Measurements from ENCODE around the gene DOK6. TPM values are rescaled to one million over a fixed set of nuclear protein-coding genes. Genes with fewer than 3 reads are reported as not detected.

DOK6 gene
- total RNA-seq, 2 experiments from 2014 or later: not detected

DNA sequence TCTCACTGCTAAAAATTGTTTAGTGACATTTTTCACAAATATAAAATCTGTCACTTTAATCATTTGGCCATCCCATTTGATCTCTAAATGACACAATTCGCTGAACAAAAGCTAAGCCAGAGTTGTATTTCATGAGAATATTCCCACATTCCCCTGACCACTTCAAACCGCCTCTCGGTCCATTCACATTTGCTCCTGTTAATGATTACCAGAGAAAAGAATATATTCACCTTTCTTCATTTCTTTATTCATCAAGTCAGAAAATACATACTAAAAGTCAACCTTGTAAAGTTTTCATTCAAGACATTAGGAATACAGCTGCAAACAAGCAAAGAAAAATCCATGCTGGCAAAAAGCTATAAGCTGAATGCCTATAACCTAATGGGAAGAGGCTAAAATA is 225.5 kb downstream of the DOK6 start:
- no peak overlapping the region for H3K4me3 ChIP-seq (ENCODE audit: low read length)
- ChIA-PET POLR2A (no interaction called here), CTCF (no interaction called here)
- Mint-ChIP-seq H3K4me1 (ENCODE audit: low read depth) (no peaks in the 10 kb centered on the region), H3K9me3 (no peaks in the 10 kb centered on the region), H3K27me3 (no peaks in the 10 kb centered on the region), H3K36me3 (ENCODE audit: low read depth) (no peaks in the 10 kb centered on the region), H3K27ac (no peak overlapping the region), H3K4me3 (no peak overlapping the region)
- H3K4me1 ChIP-seq (ENCODE audit: insufficient read depth, low read length): no peaks in the 10 kb centered on the region
- no peak overlapping the region for H3K27ac ChIP-seq (ENCODE audit: low read depth in 1 of 2, low read length in 2 of 2)
- H3K27me3 ChIP-seq (ENCODE audit: control insufficient read depth in 1 of 2, insufficient read depth in 2 of 2, low read length in 2 of 2): no peaks in the 10 kb centered on the region
- DNase-seq: no peak
- intact Hi-C loops (cut with DNase I, micrococcal nuclease): no loop called here
- H3K36me3 ChIP-seq (ENCODE audit: insufficient read depth, low read length): no peaks in the 10 kb centered on the region
- H3K9me3 ChIP-seq (ENCODE audit: control insufficient read depth in 1 of 2, insufficient read depth in 1 of 2, low read length in 2 of 2): no peaks in the 10 kb centered on the region
- TF ChIP-seq, protein P1, sequence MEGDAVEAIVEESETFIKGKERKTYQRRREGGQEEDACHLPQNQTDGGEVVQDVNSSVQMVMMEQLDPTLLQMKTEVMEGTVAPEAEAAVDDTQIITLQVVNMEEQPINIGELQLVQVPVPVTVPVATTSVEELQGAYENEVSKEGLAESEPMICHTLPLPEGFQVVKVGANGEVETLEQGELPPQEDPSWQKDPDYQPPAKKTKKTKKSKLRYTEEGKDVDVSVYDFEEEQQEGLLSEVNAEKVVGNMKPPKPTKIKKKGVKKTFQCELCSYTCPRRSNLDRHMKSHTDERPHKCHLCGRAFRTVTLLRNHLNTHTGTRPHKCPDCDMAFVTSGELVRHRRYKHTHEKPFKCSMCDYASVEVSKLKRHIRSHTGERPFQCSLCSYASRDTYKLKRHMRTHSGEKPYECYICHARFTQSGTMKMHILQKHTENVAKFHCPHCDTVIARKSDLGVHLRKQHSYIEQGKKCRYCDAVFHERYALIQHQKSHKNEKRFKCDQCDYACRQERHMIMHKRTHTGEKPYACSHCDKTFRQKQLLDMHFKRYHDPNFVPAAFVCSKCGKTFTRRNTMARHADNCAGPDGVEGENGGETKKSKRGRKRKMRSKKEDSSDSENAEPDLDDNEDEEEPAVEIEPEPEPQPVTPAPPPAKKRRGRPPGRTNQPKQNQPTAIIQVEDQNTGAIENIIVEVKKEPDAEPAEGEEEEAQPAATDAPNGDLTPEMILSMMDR (IDR thresholded peaks at IDR 0.05): no peak
- ATAC-seq (ENCODE audit: poor library complexity): no peak

DNA sequence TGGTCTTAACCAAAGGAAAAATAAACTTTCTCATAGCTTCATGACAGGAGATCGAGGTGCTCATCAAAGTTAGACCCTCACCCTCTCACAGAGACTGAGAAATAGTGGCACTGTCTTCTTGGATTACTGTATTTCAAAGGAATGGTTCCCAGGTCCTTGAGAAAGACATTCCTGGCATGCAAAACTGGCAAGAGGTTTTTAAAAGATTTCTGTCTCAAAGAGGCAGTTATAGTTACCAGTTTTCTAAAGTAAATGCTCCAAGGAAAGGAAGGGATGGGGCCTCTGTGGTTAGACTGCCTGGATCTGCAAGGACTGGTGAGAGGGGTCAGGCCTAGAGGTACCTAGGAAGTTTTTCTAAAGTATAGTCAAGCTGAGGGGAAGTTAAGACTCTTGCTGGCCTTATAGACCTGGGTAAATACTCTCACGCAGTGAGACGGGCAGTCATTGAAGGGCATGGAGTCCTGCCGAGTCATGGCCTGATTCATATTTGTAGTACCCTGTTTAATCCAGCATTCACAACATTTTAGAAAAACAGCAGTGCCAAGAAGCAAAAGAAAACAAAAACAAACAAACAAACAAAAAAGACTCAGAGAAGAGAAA is 226.1 kb downstream of the DOK6 start:
- ATAC-seq (ENCODE audit: poor library complexity) (no peak), DNase-seq (no peak)
- H3K4me1 Mint-ChIP-seq (ENCODE audit: low read depth): no peaks in the 10 kb centered on the region
- intact Hi-C loops (cut with DNase I, micrococcal nuclease): no loop called here
- H3K27ac Mint-ChIP-seq: no peak overlapping the region
- no peaks in the 10 kb centered on the region for H3K36me3 Mint-ChIP-seq (ENCODE audit: low read depth)
- Histone ChIP-seq H3K27me3 (ENCODE audit: control insufficient read depth in 1 of 2, insufficient read depth in 2 of 2, low read length in 2 of 2) (no peaks in the 10 kb centered on the region), H3K4me3 (ENCODE audit: low read length) (no peak overlapping the region), H3K36me3 (ENCODE audit: insufficient read depth, low read length) (no peaks in the 10 kb centered on the region), H3K9me3 (ENCODE audit: control insufficient read depth in 1 of 2, insufficient read depth in 1 of 2, low read length in 2 of 2) (no peaks in the 10 kb centered on the region), H3K27ac (ENCODE audit: low read depth in 1 of 2, low read length in 2 of 2) (no peak overlapping the region), H3K4me1 (ENCODE audit: insufficient read depth, low read length) (no peaks in the 10 kb centered on the region)
- H3K9me3 Mint-ChIP-seq: no peaks in the 10 kb centered on the region
- H3K4me3 Mint-ChIP-seq: no peak overlapping the region
- TF ChIP-seq, protein P1 (IDR thresholded peaks at IDR 0.05): no peak
- peaks cover 4% of the 10 kb centered on the region for H3K27me3 Mint-ChIP-seq
- CTCF ChIA-PET: no interaction called here
- POLR2A ChIA-PET: no interaction called here

DNA sequence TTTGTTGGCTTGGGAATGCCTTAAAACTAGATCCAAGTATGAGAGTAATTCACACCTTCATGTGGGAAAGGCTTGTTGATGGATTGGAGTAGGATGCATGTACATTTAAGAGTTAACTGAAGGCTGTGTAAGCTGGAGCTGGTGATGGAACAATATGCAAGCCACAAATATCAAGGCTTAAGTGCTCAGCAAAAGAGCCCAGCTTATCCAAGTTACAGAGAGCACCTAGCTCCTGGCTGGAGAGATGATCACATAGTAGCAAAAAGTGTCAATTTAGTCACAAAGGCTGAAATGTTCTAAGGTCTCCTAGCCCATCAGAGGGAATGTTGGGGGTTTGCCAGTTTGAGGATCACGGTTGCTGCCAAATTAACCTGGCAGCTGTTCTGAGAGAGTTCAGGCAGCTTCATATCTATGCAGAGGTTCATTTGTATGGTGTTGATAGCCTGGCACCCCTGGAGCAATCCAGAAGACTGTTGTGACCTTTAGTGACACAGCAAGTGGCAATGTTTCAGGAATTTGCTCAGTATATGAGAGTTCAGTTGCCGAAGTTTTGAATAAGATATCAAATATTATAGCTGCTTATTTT is 228.2 kb downstream of the DOK6 start:
- CTCF ChIA-PET: no interaction called here
- Mint-ChIP-seq H3K27ac (no peak overlapping the region), H3K4me1 (ENCODE audit: low read depth) (no peaks in the 10 kb centered on the region), H3K27me3 (peaks cover 8% of the 10 kb centered on the region), H3K9me3 (no peaks in the 10 kb centered on the region), H3K36me3 (ENCODE audit: low read depth) (no peaks in the 10 kb centered on the region), H3K4me3 (no peak overlapping the region)
- no peaks in the 10 kb centered on the region for H3K9me3 ChIP-seq (ENCODE audit: control insufficient read depth in 1 of 2, insufficient read depth in 1 of 2, low read length in 2 of 2)
- intact Hi-C loops (cut with DNase I, micrococcal nuclease): no loop called here
- H3K4me3 ChIP-seq (ENCODE audit: low read length): no peak overlapping the region
- no peaks in the 10 kb centered on the region for H3K27me3 ChIP-seq (ENCODE audit: control insufficient read depth in 1 of 2, insufficient read depth in 2 of 2, low read length in 2 of 2)
- DNase-seq (no peak), ATAC-seq (ENCODE audit: poor library complexity) (no peak)
- TF ChIP-seq, protein P1 (IDR thresholded peaks at IDR 0.05): no peak
- POLR2A ChIA-PET: no interaction called here
- H3K36me3 ChIP-seq (ENCODE audit: insufficient read depth, low read length): no peaks in the 10 kb centered on the region
- no peak overlapping the region for H3K27ac ChIP-seq (ENCODE audit: low read depth in 1 of 2, low read length in 2 of 2)
- H3K4me1 ChIP-seq (ENCODE audit: insufficient read depth, low read length): no peaks in the 10 kb centered on the region

Measured in CD4-positive, alpha-beta T cell (primary cell).